H1 (cell line): Measurements from ENCODE around the gene GPC3. TPM values are rescaled to one million over a fixed set of nuclear protein-coding genes. Genes with fewer than 3 reads are reported as not detected.

Experiments used
- CTCF ChIA-PET: fragments of 300-600 bp; sonication (Branson Sonifier 250); formaldehyde crosslinking; loops from one replicate; lab custom pipeline; 2021; ENCODE audit not compliant: partially characterized antibody; lab: Charles Lee
- POLR2A ChIA-PET: fragments of 300-600 bp; sonication (Branson Sonifier 250); formaldehyde crosslinking; loops from one replicate; lab custom pipeline; 2021; ENCODE audit warnings: inconsistent platforms; ENCODE audit not compliant: partially characterized antibody; lab: Charles Lee
- DNase-seq, 2 experiments: peaks; one replicate each; pipeline versions ENCODE4 v3.0.0 to v3.0.0-alpha.2; 2010 to 2022; ENCODE audit warnings: low spot score in 2 of 2, low read depth in 1 of 2, mixed read lengths in 1 of 2
- FAIRE-seq: peaks from 2 replicates; lab custom pipeline; 2011; peaks lifted over from hg19 to GRCh38; lab: Jason Lieb, UNC
- H2AFZ ChIP-seq: 2 replicates; pipeline ENCODE4 v1.8.1; 2012; ENCODE audit warnings: low read length, inconsistent platforms
- H2AK5ac ChIP-seq: 2 replicates; pipeline ENCODE4 v1.6.1; 2013; ENCODE audit warnings: low read depth, low read length
- H2BK120ac ChIP-seq: replicated peaks from 2 replicates; pipeline ENCODE3; 2013; ENCODE audit warnings: low read depth, low read length, inconsistent platforms
- H2BK12ac ChIP-seq: 2 replicates; pipeline ENCODE4 v1.6.1; 2013; ENCODE audit warnings: low read depth, low read length
- H2BK15ac ChIP-seq: 2 replicates; pipeline ENCODE4 v1.6.1; 2013; ENCODE audit warnings: low read length
- H2BK20ac ChIP-seq: 2 replicates; pipeline ENCODE4 v1.6.1; 2013; ENCODE audit warnings: low read length
- H2BK5ac ChIP-seq: 2 replicates; pipeline ENCODE4 v1.6.1; 2013; ENCODE audit warnings: low read depth, low read length
- H3K14ac ChIP-seq: 2 replicates; pipeline ENCODE4 v1.6.1; 2013; ENCODE audit warnings: inconsistent platforms; ENCODE audit not compliant: insufficient read length
- H3K18ac ChIP-seq: 2 replicates; pipeline ENCODE4 v1.6.1; 2013; ENCODE audit warnings: low read length; ENCODE audit errors: extremely low read depth
- H3K23ac ChIP-seq: 2 replicates; pipeline ENCODE4 v1.6.1; 2013; ENCODE audit warnings: inconsistent platforms; ENCODE audit not compliant: insufficient read length
- H3K23me2 ChIP-seq: 2 replicates; pipeline ENCODE4 v1.6.1; 2013; ENCODE audit warnings: low read depth, low read length
- H3K27ac ChIP-seq: 2 replicates; pipeline ENCODE4 v1.6.1; 2011; ENCODE audit warnings: low read depth, low read length, inconsistent platforms
- H3K27me3 ChIP-seq, 4 experiments: replicated peaks in 1 of 4; 1 replicate in 1 of 4; 2 replicates in 3 of 4; pipeline versions ENCODE4 v1.6.1 to v1.8.1; 2011 to 2013; ENCODE audit warnings: low read length in 3 of 4, mild to moderate bottlenecking in 3 of 4, inconsistent platforms in 2 of 4, mixed read lengths in 2 of 4, moderate library complexity in 1 of 4; ENCODE audit not compliant: control insufficient read depth in 3 of 4, insufficient read depth in 3 of 4; ENCODE audit errors: extremely low read depth in 1 of 4
- H3K36me3 ChIP-seq, 4 experiments: 2 replicates each; pipeline versions ENCODE4 v1.6.1 to v1.8.1; 2011 to 2013; ENCODE audit warnings: mild to moderate bottlenecking in 4 of 4, low read length in 3 of 4, moderate library complexity in 2 of 4, control low read depth in 1 of 4, inconsistent platforms in 1 of 4; ENCODE audit not compliant: insufficient read depth in 4 of 4, control insufficient read depth in 2 of 4
- H3K4ac ChIP-seq: replicated peaks from 2 replicates; pipeline ENCODE3; 2013; ENCODE audit warnings: low read length, low read depth, mixed read lengths, inconsistent platforms; ENCODE audit not compliant: insufficient read length
- H3K4me1 ChIP-seq, 4 experiments: replicated peaks in 1 of 4; 1 replicate in 1 of 4; 2 replicates in 3 of 4; pipeline versions ENCODE4 v1.6.1 to v1.8.1; 2011 to 2013; ENCODE audit warnings: low read length in 3 of 4, inconsistent platforms in 2 of 4, mixed read lengths in 1 of 4; ENCODE audit not compliant: insufficient read depth in 4 of 4, control insufficient read depth in 3 of 4
- H3K4me2 ChIP-seq, 2 experiments: 2 replicates each; pipeline versions ENCODE4 v1.6.1 to v1.8.1; 2011 to 2013; ENCODE audit warnings: low read depth in 2 of 2, low read length in 2 of 2, control low read depth in 1 of 2, inconsistent platforms in 1 of 2, mild to moderate bottlenecking in 1 of 2; ENCODE audit not compliant: insufficient read depth in 1 of 2
- H3K4me3 ChIP-seq, 4 experiments: fragments of 200-600, 300-600 bp in 1 of 4; sonication (generic), shearing (Covaris generic), sonication (Bioruptor Twin) in 1 of 4; 2 replicates each; pipeline versions ENCODE4 v1.5.1 to v1.8.1; 2011 to 2016; ENCODE audit warnings: low read length in 4 of 4, low read depth in 3 of 4, control low read depth in 2 of 4, inconsistent platforms in 2 of 4, mild to moderate bottlenecking in 2 of 4, mixed read lengths in 1 of 4, moderate library complexity in 1 of 4; ENCODE audit not compliant: insufficient read depth in 2 of 4; ENCODE audit errors: extremely low read depth in 1 of 4
- H3K56ac ChIP-seq: replicated peaks from 2 replicates; pipeline ENCODE3; 2013; ENCODE audit warnings: low read depth, mild to moderate bottlenecking, mixed read lengths, low read length, inconsistent platforms; ENCODE audit not compliant: insufficient read length
- H3K79me1 ChIP-seq: 2 replicates; pipeline ENCODE4 v1.6.1; 2013; ENCODE audit warnings: low read depth, low read length, control low read depth
- H3K79me2 ChIP-seq, 2 experiments: 2 replicates each; pipeline versions ENCODE4 v1.6.1 to v1.8.1; 2012 to 2013; ENCODE audit warnings: low read length in 2 of 2, mild to moderate bottlenecking in 2 of 2, inconsistent platforms in 1 of 2; ENCODE audit not compliant: insufficient read depth in 2 of 2, control insufficient read depth in 1 of 2
- H3K9ac ChIP-seq, 4 experiments: replicated peaks in 1 of 4; 1 replicate in 1 of 4; 2 replicates in 3 of 4; pipeline versions ENCODE4 v1.6.1 to v1.8.1; 2011 to 2013; ENCODE audit warnings: low read depth in 3 of 4, low read length in 3 of 4, control low read depth in 2 of 4, mild to moderate bottlenecking in 2 of 4, moderate library complexity in 2 of 4, inconsistent platforms in 1 of 4; ENCODE audit errors: extremely low read depth in 1 of 4
- H3K9me3 ChIP-seq, 2 experiments: 2 replicates each; pipeline versions ENCODE4 v1.6.1 to v1.8.1; 2012 to 2013; ENCODE audit warnings: mild to moderate bottlenecking in 2 of 2, moderate library complexity in 2 of 2, control low read depth in 1 of 2, inconsistent platforms in 1 of 2, low read depth in 1 of 2, low read length in 1 of 2, mixed read lengths in 1 of 2; ENCODE audit not compliant: insufficient read depth in 2 of 2
- H4K20me1 ChIP-seq, 2 experiments: replicated peaks in 1 of 2; 2 replicates each; pipeline versions ENCODE3 to v1.8.1; 2011 to 2013; ENCODE audit warnings: inconsistent platforms in 2 of 2, low read length in 2 of 2, mild to moderate bottlenecking in 1 of 2; ENCODE audit not compliant: insufficient read depth in 2 of 2, control insufficient read depth in 1 of 2
- H4K5ac ChIP-seq: 2 replicates; pipeline ENCODE4 v1.6.1; 2013; ENCODE audit warnings: low read length, low read depth, mixed read lengths, inconsistent platforms; ENCODE audit not compliant: insufficient read length
- H4K8ac ChIP-seq: 2 replicates; pipeline ENCODE4 v1.8.0; 2013; ENCODE audit warnings: mild to moderate bottlenecking, moderate library complexity, low read length, inconsistent platforms; ENCODE audit not compliant: insufficient read depth; ENCODE audit errors: extremely low read depth
- H4K91ac ChIP-seq: replicated peaks from 2 replicates; pipeline ENCODE3; 2013; ENCODE audit warnings: low read length, mixed read lengths, inconsistent platforms; ENCODE audit not compliant: insufficient read length
- BCL11A ChIP-seq, 2 experiments: IDR thresholded peaks; one replicate each; pipeline ENCODE4 v1.6.1; 2011; ENCODE audit warnings: low read depth in 2 of 2, low read length in 2 of 2, mild to moderate bottlenecking in 2 of 2
- CHD1 ChIP-seq: IDR thresholded peaks from 2 replicates; pipeline ENCODE4 v1.6.1; 2012; ENCODE audit warnings: low read depth, low read length, improper control_type of control experiment
- CREB1 ChIP-seq: IDR thresholded peaks from 2 replicates; pipeline ENCODE4 v1.6.1; 2012; ENCODE audit warnings: inconsistent platforms
- EP300 ChIP-seq, 2 experiments: IDR thresholded peaks; 1 replicate in 1 of 2; 2 replicates in 1 of 2; pipeline ENCODE4 v1.6.1; 2011 to 2012; ENCODE audit warnings: low read depth in 2 of 2, low read length in 2 of 2, mild to moderate bottlenecking in 2 of 2, borderline replicate concordance in 1 of 2, inconsistent platforms in 1 of 2, moderate library complexity in 1 of 2
- HDAC2 ChIP-seq, 2 experiments: fragments of 300-600 bp in 1 of 2; sonication (generic) in 1 of 2; IDR thresholded peaks; 2 replicates each; pipeline ENCODE4 v1.6.1; 2011 to 2012; ENCODE audit warnings: low read depth in 2 of 2, low read length in 2 of 2, mild to moderate bottlenecking in 2 of 2, moderate library complexity in 2 of 2, borderline replicate concordance in 1 of 2, inconsistent platforms in 1 of 2
- NANOG ChIP-seq: IDR thresholded peaks from 2 replicates; pipeline ENCODE4 v1.6.1; 2011; ENCODE audit warnings: low read length, low read depth, mild to moderate bottlenecking, inconsistent platforms; ENCODE audit not compliant: insufficient read depth, poor library complexity, severe bottlenecking
- POLR2AphosphoS5 ChIP-seq: IDR thresholded peaks from 2 replicates; pipeline ENCODE4 v1.6.1; 2011; ENCODE audit warnings: low read depth, low read length
- RAD21 ChIP-seq, 2 experiments: IDR thresholded peaks in 1 of 2; conservative IDR thresholded peaks in 1 of 2; 2 replicates each; pipeline ENCODE4 v1.6.1; 2011; ENCODE audit warnings: low read depth in 2 of 2, low read length in 2 of 2, improper control_type of control experiment in 1 of 2, inconsistent platforms in 1 of 2, mild to moderate bottlenecking in 1 of 2, moderate library complexity in 1 of 2
- RBBP5 ChIP-seq: IDR thresholded peaks from 2 replicates; pipeline ENCODE4 v1.7.1; 2012; ENCODE audit warnings: low read depth, mild to moderate bottlenecking, inconsistent platforms, low read length, moderate library complexity, borderline replicate concordance
- SP1 ChIP-seq: IDR thresholded peaks from 2 replicates; pipeline ENCODE4 v1.6.1; 2011; ENCODE audit warnings: low read depth, low read length
- SP2 ChIP-seq: IDR thresholded peaks from 2 replicates; pipeline ENCODE4 v1.6.1; 2012; ENCODE audit warnings: mild to moderate bottlenecking, low read length, inconsistent platforms
- SP4 ChIP-seq: IDR thresholded peaks from 2 replicates; pipeline ENCODE4 v1.6.1; 2012; ENCODE audit warnings: low read length, inconsistent platforms
- TAF1 ChIP-seq: IDR thresholded peaks from 2 replicates; pipeline ENCODE4 v1.6.1; 2011; ENCODE audit warnings: mild to moderate bottlenecking, low read depth, low read length
- TCF12 ChIP-seq: IDR thresholded peaks from 2 replicates; pipeline ENCODE4 v1.6.1; 2011; ENCODE audit warnings: low read depth, mild to moderate bottlenecking, low read length
- WGBS, 2 experiments: shearing (Covaris generic) in 1 of 2; methylation state at CpG; one replicate each; pipeline versions ENCODE4 v1.1.6 to v1.1.7; 2013 to 2015; ENCODE audit warnings: low lambda C conversion rate in 2 of 2, mixed read lengths in 2 of 2, inconsistent platforms in 1 of 2, low coverage in 1 of 2, missing lambda C conversion rate in 1 of 2; ENCODE audit not compliant: insufficient replicate concordance in 2 of 2, insufficient coverage in 1 of 2, insufficient read length in 1 of 2; ENCODE audit errors: extremely low coverage in 1 of 2, missing lambda C conversion rate in 1 of 2; 5-methylcytosine and 5-hydroxymethylcytosine counted together
- polyA plus RNA-seq, 7 experiments: library from polyadenylated mRNA; depleted of rRNA in 3 of 7; stranded (reverse) in 5 of 7; unstranded in 2 of 7; fragments of >200 nt in 5 of 7; fragments of 200-250 nt in 2 of 7; gene quantifications; 1 replicate in 5 of 7; 2 replicates in 1 of 7; 4 replicates in 1 of 7; pipeline versions ENCODE4 v1.2.1 to v1.2.3, GENCODE V29; 2011 to 2013; ENCODE audit warnings: missing spikeins in 2 of 7, mixed read lengths in 2 of 7
- total RNA-seq: library from RNA; stranded (reverse); fragmentation: NEBNext Ultra II Directional; extraction: Animal tissue kit (Norgen Biotek cat#: 25700); gene quantifications from 2 replicates; pipeline ENCODE4 v1.2.1, GENCODE V29; 2021

The GPC3 gene
- total and polyA plus RNA-seq, 2 of the 8 experiments (the other 6 are each of a cell fraction or from before 2014, with no cell fraction given), result 64.8 to 71.9 TPM

GRCh38 chrX:133574716-133575115 lies 410.7 kb downstream of the GPC3 start:
- no peak for TF ChIP-seq NANOG
- TF ChIP-seq CHD1, result no peak
- TF ChIP-seq HDAC2 (IDR thresholded peaks at IDR 0.05; ENCODE audit: borderline replicate concordance in 1 of 2, low read depth in 2 of 2, low read length in 2 of 2), result no peak
- TF ChIP-seq RBBP5, result no peak
- no peak for TF ChIP-seq SP4
- TF ChIP-seq BCL11A (IDR thresholded peaks at IDR 0.05; ENCODE audit: low read depth in 2 of 2, low read length in 2 of 2), result no peak
- no peak for TF ChIP-seq TAF1
- no peak for TF ChIP-seq RAD21 (IDR thresholded peaks at IDR 0.05 in 1 of 2, conservative IDR thresholded peaks at IDR 0.05 in 1 of 2; ENCODE audit: low read depth in 2 of 2, low read length in 2 of 2)
- TF ChIP-seq TCF12, result no peak
- TF ChIP-seq SP2, result no peak
- no peak for TF ChIP-seq POLR2AphosphoS5
- TF ChIP-seq SP1, result no peak
- TF ChIP-seq CREB1, result no peak
- TF ChIP-seq EP300 (IDR thresholded peaks at IDR 0.05; ENCODE audit: borderline replicate concordance in 1 of 2, low read depth in 2 of 2, low read length in 2 of 2), result no peak
- no peak overlapping the region for H2BK20ac ChIP-seq
- no peak overlapping the region for H3K4me2 ChIP-seq
- H3K14ac ChIP-seq, result no peak overlapping the region
- H3K23ac ChIP-seq, result no peak overlapping the region
- no peak for FAIRE-seq
- H3K27ac ChIP-seq, result no peak overlapping the region
- ChIA-PET CTCF (no interaction called here), POLR2A (no interaction called here)
- no peak overlapping the region for H4K5ac ChIP-seq
- no peak overlapping the region for H4K8ac ChIP-seq
- H3K79me2 ChIP-seq, result no peaks in the 10 kb centered on the region
- H3K4ac ChIP-seq, result no peak overlapping the region
- H4K91ac ChIP-seq, result no peak overlapping the region
- no peaks in the 10 kb centered on the region for H3K4me1 ChIP-seq
- H3K79me1 ChIP-seq, result no peaks in the 10 kb centered on the region
- H2BK120ac ChIP-seq, result no peak overlapping the region
- no peak overlapping the region for H2AK5ac ChIP-seq
- H2BK5ac ChIP-seq, result no peak overlapping the region
- no peaks in the 10 kb centered on the region for H3K36me3 ChIP-seq
- no peaks in the 10 kb centered on the region for H4K20me1 ChIP-seq
- no peak overlapping the region for H3K18ac ChIP-seq
- no peak overlapping the region for H3K9ac ChIP-seq
- no peaks in the 10 kb centered on the region for H3K27me3 ChIP-seq
- H2BK15ac ChIP-seq, result no peak overlapping the region
- no peaks in the 10 kb centered on the region for H3K9me3 ChIP-seq
- H3K4me3 ChIP-seq, result no peak overlapping the region
- H2BK12ac ChIP-seq, result no peak overlapping the region
- WGBS, 2 experiments, result 100% methylated on average over 2 of the region's 2 CpGs; no CpG with 5 or more reads in 1 of the 2 experiments
- H3K56ac ChIP-seq, result no peak overlapping the region
- no peaks in the 10 kb centered on the region for H3K23me2 ChIP-seq
- no peak for DNase-seq
- H2AFZ ChIP-seq, result no peak overlapping the region
